GM18861 (cell line): ENCODE measurements around the gene APOOL.
"Not testable (repeated sequence)": the region's sequence is repeated elsewhere in the genome, so short reads cannot be mapped to it uniquely, and the experiment has no call there.

ENCODE experiments used
- ATAC-seq: cut with Tn5 transposase; IDR thresholded peaks from one replicate; pipeline ENCODE4 v1.9.1; 2021; ENCODE audit not compliant: unreplicated experiment

APOOL gene

GRCh38 chrX:85077247-85077646 lies 73.6 kb downstream of the APOOL start:
- ATAC-seq = not testable (repeated sequence)

GRCh38 chrX:85084770-85085393 lies 81.2 kb downstream of the APOOL start:
- ATAC-seq = peak; percentile 93

- ATAC-seq = no peak
These were observed 85.7 kb downstream of the APOOL start for GRCh38 chrX:85089321-85089840.

- no peak for ATAC-seq
These were observed 103.7 kb downstream of the APOOL start for GRCh38 chrX:85107407-85107806.

GRCh38 chrX:85108165-85108564 lies 104.5 kb downstream of the APOOL start:
- ATAC-seq = no peak

GRCh38 chrX:85109235-85109634 lies 105.6 kb downstream of the APOOL start:
- ATAC-seq = peak; percentile 55

- ATAC-seq = no peak
These were observed 107.7 kb downstream of the APOOL start for GRCh38 chrX:85111347-85111746.

- ATAC-seq = no peak
These were observed 108.6 kb downstream of the APOOL start for GRCh38 chrX:85112293-85112692.

GRCh38 chrX:85113746-85114145 lies 110.1 kb downstream of the APOOL start:
- ATAC-seq = no peak

GRCh38 chrX:85114171-85114570 lies 110.5 kb downstream of the APOOL start:
- no peak for ATAC-seq

GRCh38 chrX:85114776-85115175 lies 111.1 kb downstream of the APOOL start:
- no peak for ATAC-seq

GRCh38 chrX:85115252-85115651 lies 111.6 kb downstream of the APOOL start:
- no peak for ATAC-seq

GRCh38 chrX:85136409-85136808 lies 132.7 kb downstream of the APOOL start:
- no peak for ATAC-seq

- ATAC-seq = no peak
These were observed 135.7 kb downstream of the APOOL start for GRCh38 chrX:85139422-85139821.

GRCh38 chrX:85140964-85141363 lies 137.3 kb downstream of the APOOL start:
- no peak for ATAC-seq
